Hepatocyte (in vitro differentiated cells): Measurements from ENCODE around the gene COL19A1.

Experiments used
- CTCF ChIP-seq: fragments of 200-600 bp; sonication (generic); IDR thresholded peaks from 2 replicates; pipeline ENCODE4 v1.5.1; 2016; ENCODE audit warnings: antibody characterized with exemption, mild to moderate bottlenecking; ENCODE audit not compliant: poor library complexity
- EZH2 ChIP-seq: fragments of 200-600 bp; sonication (generic); IDR thresholded peaks from 2 replicates; pipeline ENCODE4 v1.6.1; 2016; ENCODE audit warnings: antibody characterized with exemption, mild to moderate bottlenecking, borderline replicate concordance
- EZH2phosphoT487 ChIP-seq: fragments of 200-600 bp; sonication (generic); IDR thresholded peaks from one replicate; pipeline ENCODE4 v1.6.1; 2018; ENCODE audit warnings: antibody characterized with exemption, mild to moderate bottlenecking, low read depth, moderate library complexity; ENCODE audit not compliant: unreplicated experiment, severe bottlenecking

GRCh38 chr6:70145178-70145577 is 278.8 kb downstream of the COL19A1 start:
- TF ChIP-seq CTCF (no peak), EZH2 (no peak), EZH2phosphoT487 (no peak)
